GM23338 (cell line): ENCODE results near the gene ARL13B. TPM values are rescaled to one million over a fixed set of nuclear protein-coding genes. Genes with fewer than 3 reads are reported as not detected.

ENCODE experiments used
- ATAC-seq: fragments of 200-7000 bp; cut with Tn5 transposase; 3 replicates; pipeline ENCODE4 v1.9.1; 2020
- DNase-seq: peaks from one replicate; pipeline ENCODE4 v3.0.0-alpha.2; 2015; ENCODE audit warnings: low spot score
- H2AFZ ChIP-seq: fragments of 200-600 bp; sonication (generic); 2 replicates; pipeline ENCODE4 v1.8.0; 2016; ENCODE audit warnings: antibody characterized with exemption, mild to moderate bottlenecking, moderate library complexity
- H3F3A ChIP-seq: fragments of 200-600 bp; sonication (generic); replicated peaks from 2 replicates; pipeline ENCODE4 v1.8.0; 2017; ENCODE audit warnings: antibody characterized with exemption, mixed run types, low read depth
- H3K27ac ChIP-seq: fragments of 200-600 bp; sonication (generic); 2 replicates; pipeline ENCODE4 v1.6.1; 2016; ENCODE audit warnings: low read depth
- H3K27me3 ChIP-seq: fragments of 200-600 bp; sonication (generic); 2 replicates; pipeline ENCODE4 v1.8.0; 2016; ENCODE audit warnings: mild to moderate bottlenecking, mixed run types, moderate library complexity; ENCODE audit not compliant: insufficient read depth
- H3K36me3 ChIP-seq: fragments of 200-600 bp; sonication (generic); 2 replicates; pipeline ENCODE4 v1.8.0; 2016; ENCODE audit warnings: mild to moderate bottlenecking; ENCODE audit not compliant: insufficient read depth
- H3K4me1 ChIP-seq: fragments of 200-600 bp; sonication (generic); 2 replicates; pipeline ENCODE4 v1.8.0; 2016; ENCODE audit warnings: mild to moderate bottlenecking, moderate library complexity; ENCODE audit not compliant: insufficient read depth
- H3K4me2 ChIP-seq: fragments of 200-600 bp; sonication (generic); 2 replicates; pipeline ENCODE4 v1.7.1; 2017; ENCODE audit warnings: mixed run types
- H3K4me3 ChIP-seq: fragments of 200-600 bp; sonication (generic); 2 replicates; pipeline ENCODE4 v1.6.1; 2016; ENCODE audit warnings: mixed run types
- H3K79me2 ChIP-seq: fragments of 200-600 bp; sonication (generic); replicated peaks from 2 replicates; pipeline ENCODE4 v1.8.0; 2017; ENCODE audit warnings: mild to moderate bottlenecking; ENCODE audit not compliant: insufficient read depth
- H3K9me2 ChIP-seq: fragments of 200-600 bp; sonication (generic); 2 replicates; pipeline ENCODE4 v1.8.0; 2017; ENCODE audit not compliant: insufficient read depth
- H4K20me1 ChIP-seq: fragments of 200-600 bp; sonication (generic); replicated peaks from 2 replicates; pipeline ENCODE4 v1.8.0; 2017; ENCODE audit warnings: mild to moderate bottlenecking; ENCODE audit not compliant: insufficient read depth
- H3K27ac Mint-ChIP-seq: 2 replicates; pipeline ENCODE4 v1.8.0; 2020; ENCODE audit warnings: inconsistent platforms, mild to moderate bottlenecking, moderate library complexity, mixed read lengths
- H3K27me3 Mint-ChIP-seq: 3 replicates; pipeline ENCODE4 v1.8.0; 2022; ENCODE audit warnings: low read depth, mild to moderate bottlenecking, moderate library complexity, mixed read lengths, inconsistent platforms; ENCODE audit not compliant: insufficient read depth, poor library complexity
- H3K36me3 Mint-ChIP-seq: 3 replicates; pipeline ENCODE4 v1.8.0; 2021; ENCODE audit warnings: low read depth, mild to moderate bottlenecking, inconsistent platforms, moderate library complexity, mixed read lengths
- H3K4me1 Mint-ChIP-seq: 3 replicates; pipeline ENCODE4 v1.8.0; 2020; ENCODE audit warnings: mild to moderate bottlenecking, inconsistent platforms, mixed read lengths
- H3K4me3 Mint-ChIP-seq: 3 replicates; pipeline ENCODE4 v1.8.0; 2021; ENCODE audit warnings: moderate library complexity, mild to moderate bottlenecking, inconsistent platforms, mixed read lengths
- H3K9me3 Mint-ChIP-seq: 3 replicates; pipeline ENCODE4 v1.8.0; 2020; ENCODE audit warnings: moderate library complexity, mild to moderate bottlenecking, inconsistent platforms, mixed read lengths
- ETS1 ChIP-seq: IDR thresholded peaks from 2 replicates; pipeline ENCODE4 v1.6.1; 2016; ENCODE audit warnings: antibody characterized with exemption
- JUNB ChIP-seq: IDR thresholded peaks from one replicate; pipeline ENCODE4 v1.6.1; 2016; ENCODE audit warnings: antibody characterized with exemption; ENCODE audit not compliant: unreplicated experiment
- STAT1 ChIP-seq: IDR thresholded peaks from one replicate; pipeline ENCODE4 v1.6.1; 2016; ENCODE audit warnings: antibody characterized with exemption; ENCODE audit not compliant: unreplicated experiment
- ZNF114 ChIP-seq: fragments of 250-450 bp; sonication (Bioruptor Pico); IDR thresholded peaks from 2 replicates; pipeline ENCODE4 v1.5.0; 2020; ENCODE audit warnings: mild to moderate bottlenecking, moderate library complexity
- ZNF462 ChIP-seq: fragments of 250-450 bp; sonication (Bioruptor Pico); IDR thresholded peaks from 2 replicates; pipeline ENCODE4 v1.5.0; 2020; ENCODE audit warnings: mild to moderate bottlenecking, moderate library complexity
- polyA plus RNA-seq: library from polyadenylated mRNA; unstranded; fragments of >200 nt; fragmentation: Nextera tagmentation; extraction: Ambion mirVana; gene quantifications from 2 replicates; pipeline ENCODE4 v1.2.1, GENCODE V29; 2016
- total RNA-seq: library from RNA; depleted of rRNA; stranded (reverse); fragments of >200 nt; shearing (Covaris generic); gene quantifications from 2 replicates; pipeline ENCODE4 v1.2.3, GENCODE V29; 2014
- TF ChIP-seq, protein P1 (sequence below), 2 experiments: fragments of 200-600 bp in 1 of 2; sonication (generic) in 1 of 2; conservative IDR thresholded peaks; 2 replicates each; pipeline versions ENCODE4 v1.5.1 to v1.6.1; 2016 to 2017; ENCODE audit warnings: antibody characterized with exemption in 2 of 2, low read depth in 2 of 2, mild to moderate bottlenecking in 2 of 2, moderate library complexity in 1 of 2
- TF ChIP-seq, protein P2 (sequence below): IDR thresholded peaks from one replicate; pipeline ENCODE4 v1.6.1; 2018; ENCODE audit warnings: antibody characterized with exemption; ENCODE audit not compliant: unreplicated experiment

Gene ARL13B
- total and polyA plus RNA-seq, 2 experiments from 2014 or later: 7.9 to 17.1 TPM

DNA sequence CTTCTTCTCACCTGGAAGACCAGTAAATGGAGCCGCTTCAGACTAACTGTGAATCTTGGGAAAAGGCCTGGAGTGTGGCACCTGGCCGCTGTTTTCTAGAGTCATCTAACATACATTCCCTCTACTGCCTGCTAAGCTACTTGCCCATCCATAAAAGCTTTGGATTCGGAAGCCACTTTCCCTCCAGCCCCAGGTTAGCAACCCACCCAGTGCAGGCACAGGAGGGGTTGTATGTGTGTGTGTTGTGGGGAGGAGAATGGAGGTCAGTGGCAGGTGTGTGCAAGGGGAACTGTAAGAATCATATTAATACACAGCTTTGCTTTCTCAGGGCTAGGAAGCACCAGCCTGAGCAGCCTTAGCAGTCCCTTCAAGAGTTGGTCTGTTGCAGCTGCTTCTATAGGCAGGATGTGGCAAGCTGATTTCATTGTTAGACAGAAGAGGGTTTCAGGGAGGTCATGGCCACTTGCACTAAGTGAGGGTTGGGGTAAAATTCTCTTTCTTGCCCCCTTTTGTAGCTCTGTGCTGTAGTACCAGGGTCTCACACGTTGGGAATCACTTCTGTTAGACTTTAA, 91.8 kb downstream of the ARL13B start:
- Mint-ChIP-seq H3K27ac (no peak overlapping the region), H3K4me3 (no peak overlapping the region), H3K36me3 (peaks cover 20% of the 10 kb centered on the region), H3K9me3 (no peaks in the 10 kb centered on the region), H3K27me3 (no peaks in the 10 kb centered on the region), H3K4me1 (no peaks in the 10 kb centered on the region)
- H3F3A ChIP-seq: no peaks in the 10 kb centered on the region
- H3K27me3 ChIP-seq: no peaks in the 10 kb centered on the region
- no peak overlapping the region for H2AFZ ChIP-seq
- H3K4me3 ChIP-seq: no peak overlapping the region
- no peak overlapping the region for H3K27ac ChIP-seq
- H3K4me1 ChIP-seq: no peaks in the 10 kb centered on the region
- H3K36me3 ChIP-seq: no peaks in the 10 kb centered on the region
- ATAC-seq (no peak), DNase-seq (no peak)
- no peak overlapping the region for H3K4me2 ChIP-seq
- H3K9me2 ChIP-seq: no peaks in the 10 kb centered on the region
- TF ChIP-seq, protein P1, sequence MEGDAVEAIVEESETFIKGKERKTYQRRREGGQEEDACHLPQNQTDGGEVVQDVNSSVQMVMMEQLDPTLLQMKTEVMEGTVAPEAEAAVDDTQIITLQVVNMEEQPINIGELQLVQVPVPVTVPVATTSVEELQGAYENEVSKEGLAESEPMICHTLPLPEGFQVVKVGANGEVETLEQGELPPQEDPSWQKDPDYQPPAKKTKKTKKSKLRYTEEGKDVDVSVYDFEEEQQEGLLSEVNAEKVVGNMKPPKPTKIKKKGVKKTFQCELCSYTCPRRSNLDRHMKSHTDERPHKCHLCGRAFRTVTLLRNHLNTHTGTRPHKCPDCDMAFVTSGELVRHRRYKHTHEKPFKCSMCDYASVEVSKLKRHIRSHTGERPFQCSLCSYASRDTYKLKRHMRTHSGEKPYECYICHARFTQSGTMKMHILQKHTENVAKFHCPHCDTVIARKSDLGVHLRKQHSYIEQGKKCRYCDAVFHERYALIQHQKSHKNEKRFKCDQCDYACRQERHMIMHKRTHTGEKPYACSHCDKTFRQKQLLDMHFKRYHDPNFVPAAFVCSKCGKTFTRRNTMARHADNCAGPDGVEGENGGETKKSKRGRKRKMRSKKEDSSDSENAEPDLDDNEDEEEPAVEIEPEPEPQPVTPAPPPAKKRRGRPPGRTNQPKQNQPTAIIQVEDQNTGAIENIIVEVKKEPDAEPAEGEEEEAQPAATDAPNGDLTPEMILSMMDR (conservative IDR thresholded peaks at IDR 0.05; ENCODE audit: low read depth in 2 of 2): no peak
- no peak for TF ChIP-seq ZNF114 (CRISPR knock-in tag)
- no peak for TF ChIP-seq STAT1
- no peaks in the 10 kb centered on the region for H4K20me1 ChIP-seq
- peaks cover 6% of the 10 kb centered on the region; the same call in 1 of the 2 replicates for H3K79me2 ChIP-seq

DNA sequence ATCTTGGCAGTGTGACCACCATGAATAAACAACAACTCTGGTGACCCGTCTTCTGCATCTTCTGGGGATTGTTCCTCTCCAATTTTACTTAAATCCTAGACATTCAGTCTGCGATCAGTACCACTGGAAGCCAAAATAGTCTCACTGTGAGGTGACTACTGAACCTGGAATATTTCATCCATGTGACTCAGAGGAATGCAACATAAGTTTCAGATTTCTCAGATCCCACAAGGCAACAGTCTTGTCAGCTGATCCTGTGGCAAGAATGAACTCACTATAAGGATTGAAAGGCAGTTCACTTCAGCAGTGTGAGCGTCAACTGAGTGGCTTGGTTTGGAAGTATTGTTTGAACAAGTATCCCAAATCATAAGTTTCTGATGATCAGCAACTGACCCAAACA, 96.1 kb downstream of the ARL13B start:
- no peaks in the 10 kb centered on the region for H3K36me3 ChIP-seq
- no peaks in the 10 kb centered on the region for H3K27me3 ChIP-seq
- ATAC-seq (no peak), DNase-seq (no peak)
- H3K4me1 Mint-ChIP-seq: no peaks in the 10 kb centered on the region
- no peak overlapping the region for H3K27ac ChIP-seq
- H2AFZ ChIP-seq: no peak overlapping the region
- TF ChIP-seq, protein P2, sequence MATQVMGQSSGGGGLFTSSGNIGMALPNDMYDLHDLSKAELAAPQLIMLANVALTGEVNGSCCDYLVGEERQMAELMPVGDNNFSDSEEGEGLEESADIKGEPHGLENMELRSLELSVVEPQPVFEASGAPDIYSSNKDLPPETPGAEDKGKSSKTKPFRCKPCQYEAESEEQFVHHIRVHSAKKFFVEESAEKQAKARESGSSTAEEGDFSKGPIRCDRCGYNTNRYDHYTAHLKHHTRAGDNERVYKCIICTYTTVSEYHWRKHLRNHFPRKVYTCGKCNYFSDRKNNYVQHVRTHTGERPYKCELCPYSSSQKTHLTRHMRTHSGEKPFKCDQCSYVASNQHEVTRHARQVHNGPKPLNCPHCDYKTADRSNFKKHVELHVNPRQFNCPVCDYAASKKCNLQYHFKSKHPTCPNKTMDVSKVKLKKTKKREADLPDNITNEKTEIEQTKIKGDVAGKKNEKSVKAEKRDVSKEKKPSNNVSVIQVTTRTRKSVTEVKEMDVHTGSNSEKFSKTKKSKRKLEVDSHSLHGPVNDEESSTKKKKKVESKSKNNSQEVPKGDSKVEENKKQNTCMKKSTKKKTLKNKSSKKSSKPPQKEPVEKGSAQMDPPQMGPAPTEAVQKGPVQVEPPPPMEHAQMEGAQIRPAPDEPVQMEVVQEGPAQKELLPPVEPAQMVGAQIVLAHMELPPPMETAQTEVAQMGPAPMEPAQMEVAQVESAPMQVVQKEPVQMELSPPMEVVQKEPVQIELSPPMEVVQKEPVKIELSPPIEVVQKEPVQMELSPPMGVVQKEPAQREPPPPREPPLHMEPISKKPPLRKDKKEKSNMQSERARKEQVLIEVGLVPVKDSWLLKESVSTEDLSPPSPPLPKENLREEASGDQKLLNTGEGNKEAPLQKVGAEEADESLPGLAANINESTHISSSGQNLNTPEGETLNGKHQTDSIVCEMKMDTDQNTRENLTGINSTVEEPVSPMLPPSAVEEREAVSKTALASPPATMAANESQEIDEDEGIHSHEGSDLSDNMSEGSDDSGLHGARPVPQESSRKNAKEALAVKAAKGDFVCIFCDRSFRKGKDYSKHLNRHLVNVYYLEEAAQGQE: no peak
- TF ChIP-seq ETS1 (no peak), JUNB (no peak), ZNF114 (CRISPR knock-in tag) (no peak), ZNF462 (CRISPR knock-in tag) (no peak), STAT1 (no peak)
- H3F3A ChIP-seq: no peaks in the 10 kb centered on the region
- no peak overlapping the region for H3K27ac Mint-ChIP-seq
- H3K4me2 ChIP-seq: no peak overlapping the region
- peaks cover 14% of the 10 kb centered on the region; the same call in 2 of the 3 replicates for H3K36me3 Mint-ChIP-seq
- no peaks in the 10 kb centered on the region for H3K27me3 Mint-ChIP-seq
- H3K4me3 Mint-ChIP-seq: no peak overlapping the region
- no peaks in the 10 kb centered on the region for H3K9me2 ChIP-seq
- H3K9me3 Mint-ChIP-seq: no peaks in the 10 kb centered on the region
- no peaks in the 10 kb centered on the region for H3K4me1 ChIP-seq
- no peak overlapping the region for H3K4me3 ChIP-seq
- H3K79me2 ChIP-seq: peaks cover 15% of the 10 kb centered on the region; the same call in 1 of the 2 replicates
- no peaks in the 10 kb centered on the region for H4K20me1 ChIP-seq
